ENCODE results near the gene CAST. TPM values are rescaled to one million over a fixed set of nuclear protein-coding genes. Genes with fewer than 3 reads are reported as not detected.
"Not testable (repeated sequence)": the region's sequence is repeated elsewhere in the genome, so short reads cannot be mapped to it uniquely, and the experiment has no call there.

Gene CAST
- polyA plus RNA-seq, 12 donors, result 123 to 261 (median 147) TPM; not detected in 1

GRCh38 chr5:96775050-96775449 lies 112.9 kb downstream of the CAST start:
- no peak for DNase-seq

DNA sequence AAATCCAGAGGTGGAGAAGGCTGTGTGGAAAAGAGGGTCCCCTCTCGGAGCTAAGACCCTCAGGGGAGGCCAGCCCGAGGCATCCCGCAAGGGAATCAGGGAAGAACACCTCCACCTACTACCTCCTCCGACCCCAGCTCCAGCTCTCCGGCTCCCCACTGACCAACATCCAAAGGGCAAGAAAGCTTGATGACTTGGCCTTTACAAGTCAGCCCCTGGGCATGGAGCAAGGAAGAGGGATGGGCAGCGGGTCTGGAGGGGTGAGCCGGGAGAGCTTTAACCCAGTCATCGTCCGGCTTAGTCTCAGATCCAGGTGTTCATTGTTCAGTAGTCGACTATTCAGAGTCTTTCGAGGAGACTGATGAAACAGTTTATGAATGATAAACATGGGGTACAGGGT lies 113.5 kb downstream of the CAST start:
- no peak for DNase-seq

GRCh38 chr5:96776621-96777020 lies 114.4 kb downstream of the CAST start:
- no peak for DNase-seq

DNA sequence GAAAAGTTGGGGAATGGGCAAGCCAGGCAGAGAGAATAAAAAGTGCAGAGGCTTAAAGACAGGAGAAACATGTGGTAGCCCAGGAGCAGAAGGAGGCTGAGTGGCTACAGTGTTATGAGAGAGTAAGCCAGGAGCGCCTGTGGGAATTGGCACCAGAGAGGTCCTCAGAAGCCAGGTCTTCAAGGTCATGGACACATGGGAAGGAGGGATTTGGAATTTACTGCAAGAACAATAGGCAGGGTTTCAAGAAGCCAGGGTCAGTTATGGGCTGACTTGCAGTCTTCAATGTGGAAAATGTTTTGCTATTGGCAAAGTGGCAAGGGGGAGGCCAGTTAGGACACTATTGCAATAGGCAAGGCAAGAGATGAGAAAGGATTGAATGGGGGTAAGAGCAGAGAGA lies 116.2 kb downstream of the CAST start:
- no peak for DNase-seq

DNA sequence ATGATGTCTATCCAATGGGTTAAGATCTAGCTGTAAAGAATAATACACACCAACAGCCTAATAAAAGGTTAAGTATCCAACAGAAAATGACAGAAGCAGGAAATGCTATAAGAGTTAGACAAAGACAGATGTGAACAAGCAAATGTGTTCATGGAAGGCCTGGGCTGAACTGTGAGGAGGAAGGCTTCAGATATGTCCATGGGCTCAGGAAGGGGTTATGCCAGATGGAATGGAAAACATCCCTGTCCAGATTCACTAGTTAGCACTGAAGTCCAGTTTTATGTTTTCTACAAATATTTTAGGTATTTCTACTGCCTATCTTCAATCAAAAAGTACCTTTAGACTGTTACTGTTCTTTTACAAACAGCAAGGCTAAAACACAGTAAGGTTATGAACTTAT lies 118.5 kb downstream of the CAST start:
- no peak for DNase-seq

- DNase-seq, result no peak
These were observed 119.1 kb downstream of the CAST start for GRCh38 chr5:96781031-96781971.

- DNase-seq, result no peak
These were observed 121.2 kb downstream of the CAST start for GRCh38 chr5:96783326-96783725.

- no peak for DNase-seq
These were observed 123.3 kb downstream of the CAST start for GRCh38 chr5:96785326-96786109.

GRCh38 chr5:96788112-96788749 lies 126.1 kb downstream of the CAST start:
- no peak for DNase-seq

- DNase-seq, result no peak
These were observed 127.7 kb downstream of the CAST start for GRCh38 chr5:96789794-96790330.

GRCh38 chr5:96790961-96791504 lies 128.9 kb downstream of the CAST start:
- DNase-seq, result no peak

DNA sequence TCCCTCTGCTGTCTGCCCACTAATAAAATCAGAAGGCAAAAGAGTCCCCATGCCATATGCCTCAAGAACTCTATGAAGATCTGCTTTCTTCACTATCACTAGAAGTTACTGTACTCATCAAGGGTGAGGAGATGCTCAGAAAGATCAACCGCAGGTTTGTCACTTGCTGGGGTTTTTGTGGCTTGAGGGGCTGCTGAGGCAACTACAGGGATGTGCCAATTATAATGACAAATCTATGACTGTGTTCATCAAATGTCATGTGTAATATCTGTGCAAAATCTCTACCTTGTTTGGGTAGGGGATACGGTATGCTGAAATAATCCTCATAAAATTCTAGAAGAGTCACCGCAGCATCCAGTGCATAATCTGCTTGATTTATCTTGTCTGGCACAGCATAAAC lies 132.6 kb downstream of the CAST start:
- DNase-seq, result no peak

DNA sequence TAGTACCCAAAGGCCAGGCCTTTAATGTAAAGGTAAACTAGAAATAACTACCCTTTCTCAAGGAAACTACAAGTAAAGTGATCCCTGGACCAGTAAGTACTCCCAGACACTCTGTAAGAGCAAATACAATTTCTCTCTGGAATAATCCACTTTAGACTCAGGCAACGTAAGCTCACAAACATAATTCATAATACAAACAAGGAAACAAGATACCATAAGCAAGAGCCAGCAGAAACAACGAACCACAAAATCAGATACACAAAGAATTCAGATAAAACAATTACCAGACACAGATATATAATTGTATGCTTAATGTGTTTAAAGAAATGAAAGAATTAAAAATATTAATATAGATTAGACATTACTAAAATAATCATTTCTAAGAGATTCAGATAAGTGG lies 133.4 kb downstream of the CAST start:
- no peak for DNase-seq

DNA sequence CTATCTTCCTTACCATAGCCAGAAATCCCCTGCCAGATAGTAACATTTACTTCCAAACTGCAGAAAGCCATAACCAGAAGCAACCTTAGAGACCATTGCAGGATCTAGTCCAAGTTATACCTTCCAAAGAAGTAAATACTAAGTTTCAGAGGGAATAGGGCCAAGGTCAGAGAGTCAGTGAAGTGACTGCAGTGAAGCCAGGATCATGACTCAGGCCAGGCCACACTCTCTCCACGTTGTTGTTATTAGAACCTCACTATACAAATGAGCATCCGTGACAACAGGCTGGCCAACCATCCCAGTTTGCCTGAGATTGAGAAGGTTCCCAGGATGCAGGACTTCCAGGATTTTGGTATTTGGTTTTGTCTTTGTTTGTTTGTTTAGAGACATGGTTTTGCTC lies 134.3 kb downstream of the CAST start:
- DNase-seq, result no peak

DNA sequence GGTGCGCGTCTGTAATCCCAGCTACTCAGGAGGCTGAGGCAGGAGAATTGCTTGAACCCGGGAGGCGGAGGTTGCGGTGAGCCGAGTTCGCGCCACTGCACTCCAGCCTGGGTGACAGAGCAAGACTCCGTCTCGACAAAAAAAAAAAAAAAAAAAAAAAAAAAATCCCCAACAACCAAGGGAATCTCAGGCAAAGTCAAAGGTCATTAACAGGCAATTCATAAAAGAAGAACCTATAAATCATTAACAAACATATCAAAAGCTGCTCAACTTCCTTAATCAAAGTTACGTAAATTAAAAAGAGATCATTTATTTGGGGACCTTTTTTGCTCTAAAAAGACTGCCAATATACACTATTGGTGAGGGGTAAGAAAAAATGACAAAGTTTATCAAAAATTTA lies 139.5 kb downstream of the CAST start:
- not testable (repeated sequence) for DNase-seq

- DNase-seq, result peak; percentile 66
These were observed 145.0 kb downstream of the CAST start for GRCh38 chr5:96807075-96807654.

GRCh38 chr5:96808541-96808828 lies 146.3 kb downstream of the CAST start:
- DNase-seq, result no peak

GRCh38 chr5:96808868-96809558 lies 146.8 kb downstream of the CAST start:
- no peak for DNase-seq

- DNase-seq, result no peak
These were observed 147.7 kb downstream of the CAST start for GRCh38 chr5:96809921-96810320.

GRCh38 chr5:96812851-96813250 lies 150.7 kb downstream of the CAST start:
- DNase-seq, result no peak

DNA sequence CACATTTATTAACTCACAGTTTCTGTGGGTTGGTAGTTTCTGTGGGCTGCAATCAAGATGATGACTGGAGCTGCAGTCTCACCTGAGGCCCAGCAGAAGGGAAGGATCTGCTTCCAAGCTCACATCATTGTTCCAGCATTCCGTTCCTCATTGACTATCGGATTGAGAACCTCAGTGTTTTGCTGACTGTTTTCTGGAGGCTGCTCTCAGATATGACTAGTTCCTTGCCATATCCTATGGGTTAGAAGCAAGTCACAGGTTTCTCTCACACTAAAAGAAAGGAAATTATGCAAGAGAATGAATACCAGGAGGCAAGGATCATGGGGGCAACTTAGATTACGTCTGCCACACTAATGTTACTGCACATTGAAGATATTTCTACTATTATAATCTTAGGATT lies 151.9 kb downstream of the CAST start:
- DNase-seq, result no peak
